H1 (cell line): ENCODE results near the gene SPTLC3. TPM values are rescaled to one million over a fixed set of nuclear protein-coding genes. Genes with fewer than 3 reads are reported as not detected.

ENCODE experiments used
- CTCF ChIA-PET: fragments of 300-600 bp; sonication (Branson Sonifier 250); formaldehyde crosslinking; loops from one replicate; lab custom pipeline; 2021; ENCODE audit not compliant: partially characterized antibody; lab: Charles Lee
- POLR2A ChIA-PET: fragments of 300-600 bp; sonication (Branson Sonifier 250); formaldehyde crosslinking; loops from one replicate; lab custom pipeline; 2021; ENCODE audit warnings: inconsistent platforms; ENCODE audit not compliant: partially characterized antibody; lab: Charles Lee
- DNase-seq, 2 experiments: peaks; one replicate each; pipeline versions ENCODE4 v3.0.0 to v3.0.0-alpha.2; 2010 to 2022; ENCODE audit warnings: low spot score in 2 of 2, low read depth in 1 of 2, mixed read lengths in 1 of 2
- FAIRE-seq: peaks from 2 replicates; lab custom pipeline; 2011; peaks lifted over from hg19 to GRCh38; lab: Jason Lieb, UNC
- H2AFZ ChIP-seq: 2 replicates; pipeline ENCODE4 v1.8.1; 2012; ENCODE audit warnings: low read length, inconsistent platforms
- H2AK5ac ChIP-seq: 2 replicates; pipeline ENCODE4 v1.6.1; 2013; ENCODE audit warnings: low read depth, low read length
- H2BK120ac ChIP-seq: replicated peaks from 2 replicates; pipeline ENCODE3; 2013; ENCODE audit warnings: low read depth, low read length, inconsistent platforms
- H2BK12ac ChIP-seq: 2 replicates; pipeline ENCODE4 v1.6.1; 2013; ENCODE audit warnings: low read depth, low read length
- H2BK15ac ChIP-seq: 2 replicates; pipeline ENCODE4 v1.6.1; 2013; ENCODE audit warnings: low read length
- H2BK20ac ChIP-seq: 2 replicates; pipeline ENCODE4 v1.6.1; 2013; ENCODE audit warnings: low read length
- H2BK5ac ChIP-seq: 2 replicates; pipeline ENCODE4 v1.6.1; 2013; ENCODE audit warnings: low read depth, low read length
- H3K14ac ChIP-seq: 2 replicates; pipeline ENCODE4 v1.6.1; 2013; ENCODE audit warnings: inconsistent platforms; ENCODE audit not compliant: insufficient read length
- H3K18ac ChIP-seq: 2 replicates; pipeline ENCODE4 v1.6.1; 2013; ENCODE audit warnings: low read length; ENCODE audit errors: extremely low read depth
- H3K23ac ChIP-seq: 2 replicates; pipeline ENCODE4 v1.6.1; 2013; ENCODE audit warnings: inconsistent platforms; ENCODE audit not compliant: insufficient read length
- H3K23me2 ChIP-seq: 2 replicates; pipeline ENCODE4 v1.6.1; 2013; ENCODE audit warnings: low read depth, low read length
- H3K27ac ChIP-seq: 2 replicates; pipeline ENCODE4 v1.6.1; 2011; ENCODE audit warnings: low read depth, low read length, inconsistent platforms
- H3K27me3 ChIP-seq, 4 experiments: replicated peaks in 1 of 4; 1 replicate in 1 of 4; 2 replicates in 3 of 4; pipeline versions ENCODE4 v1.6.1 to v1.8.1; 2011 to 2013; ENCODE audit warnings: low read length in 3 of 4, mild to moderate bottlenecking in 3 of 4, inconsistent platforms in 2 of 4, mixed read lengths in 2 of 4, moderate library complexity in 1 of 4; ENCODE audit not compliant: control insufficient read depth in 3 of 4, insufficient read depth in 3 of 4; ENCODE audit errors: extremely low read depth in 1 of 4
- H3K36me3 ChIP-seq, 4 experiments: 2 replicates each; pipeline versions ENCODE4 v1.6.1 to v1.8.1; 2011 to 2013; ENCODE audit warnings: mild to moderate bottlenecking in 4 of 4, low read length in 3 of 4, moderate library complexity in 2 of 4, control low read depth in 1 of 4, inconsistent platforms in 1 of 4; ENCODE audit not compliant: insufficient read depth in 4 of 4, control insufficient read depth in 2 of 4
- H3K4ac ChIP-seq: replicated peaks from 2 replicates; pipeline ENCODE3; 2013; ENCODE audit warnings: low read length, low read depth, mixed read lengths, inconsistent platforms; ENCODE audit not compliant: insufficient read length
- H3K4me1 ChIP-seq, 4 experiments: replicated peaks in 1 of 4; 1 replicate in 1 of 4; 2 replicates in 3 of 4; pipeline versions ENCODE4 v1.6.1 to v1.8.1; 2011 to 2013; ENCODE audit warnings: low read length in 3 of 4, inconsistent platforms in 2 of 4, mixed read lengths in 1 of 4; ENCODE audit not compliant: insufficient read depth in 4 of 4, control insufficient read depth in 3 of 4
- H3K4me2 ChIP-seq, 2 experiments: 2 replicates each; pipeline versions ENCODE4 v1.6.1 to v1.8.1; 2011 to 2013; ENCODE audit warnings: low read depth in 2 of 2, low read length in 2 of 2, control low read depth in 1 of 2, inconsistent platforms in 1 of 2, mild to moderate bottlenecking in 1 of 2; ENCODE audit not compliant: insufficient read depth in 1 of 2
- H3K4me3 ChIP-seq, 4 experiments: fragments of 200-600, 300-600 bp in 1 of 4; sonication (generic), shearing (Covaris generic), sonication (Bioruptor Twin) in 1 of 4; 2 replicates each; pipeline versions ENCODE4 v1.5.1 to v1.8.1; 2011 to 2016; ENCODE audit warnings: low read length in 4 of 4, low read depth in 3 of 4, control low read depth in 2 of 4, inconsistent platforms in 2 of 4, mild to moderate bottlenecking in 2 of 4, mixed read lengths in 1 of 4, moderate library complexity in 1 of 4; ENCODE audit not compliant: insufficient read depth in 2 of 4; ENCODE audit errors: extremely low read depth in 1 of 4
- H3K56ac ChIP-seq: replicated peaks from 2 replicates; pipeline ENCODE3; 2013; ENCODE audit warnings: low read depth, mild to moderate bottlenecking, mixed read lengths, low read length, inconsistent platforms; ENCODE audit not compliant: insufficient read length
- H3K79me1 ChIP-seq: 2 replicates; pipeline ENCODE4 v1.6.1; 2013; ENCODE audit warnings: low read depth, low read length, control low read depth
- H3K79me2 ChIP-seq, 2 experiments: 2 replicates each; pipeline versions ENCODE4 v1.6.1 to v1.8.1; 2012 to 2013; ENCODE audit warnings: low read length in 2 of 2, mild to moderate bottlenecking in 2 of 2, inconsistent platforms in 1 of 2; ENCODE audit not compliant: insufficient read depth in 2 of 2, control insufficient read depth in 1 of 2
- H3K9ac ChIP-seq, 4 experiments: replicated peaks in 1 of 4; 1 replicate in 1 of 4; 2 replicates in 3 of 4; pipeline versions ENCODE4 v1.6.1 to v1.8.1; 2011 to 2013; ENCODE audit warnings: low read depth in 3 of 4, low read length in 3 of 4, control low read depth in 2 of 4, mild to moderate bottlenecking in 2 of 4, moderate library complexity in 2 of 4, inconsistent platforms in 1 of 4; ENCODE audit errors: extremely low read depth in 1 of 4
- H3K9me3 ChIP-seq, 2 experiments: 2 replicates each; pipeline versions ENCODE4 v1.6.1 to v1.8.1; 2012 to 2013; ENCODE audit warnings: mild to moderate bottlenecking in 2 of 2, moderate library complexity in 2 of 2, control low read depth in 1 of 2, inconsistent platforms in 1 of 2, low read depth in 1 of 2, low read length in 1 of 2, mixed read lengths in 1 of 2; ENCODE audit not compliant: insufficient read depth in 2 of 2
- H4K20me1 ChIP-seq, 2 experiments: replicated peaks in 1 of 2; 2 replicates each; pipeline versions ENCODE3 to v1.8.1; 2011 to 2013; ENCODE audit warnings: inconsistent platforms in 2 of 2, low read length in 2 of 2, mild to moderate bottlenecking in 1 of 2; ENCODE audit not compliant: insufficient read depth in 2 of 2, control insufficient read depth in 1 of 2
- H4K5ac ChIP-seq: 2 replicates; pipeline ENCODE4 v1.6.1; 2013; ENCODE audit warnings: low read length, low read depth, mixed read lengths, inconsistent platforms; ENCODE audit not compliant: insufficient read length
- H4K8ac ChIP-seq: 2 replicates; pipeline ENCODE4 v1.8.0; 2013; ENCODE audit warnings: mild to moderate bottlenecking, moderate library complexity, low read length, inconsistent platforms; ENCODE audit not compliant: insufficient read depth; ENCODE audit errors: extremely low read depth
- H4K91ac ChIP-seq: replicated peaks from 2 replicates; pipeline ENCODE3; 2013; ENCODE audit warnings: low read length, mixed read lengths, inconsistent platforms; ENCODE audit not compliant: insufficient read length
- SAP30 ChIP-seq: fragments of 300-600 bp; sonication (generic); IDR thresholded peaks from 2 replicates; pipeline ENCODE4 v1.7.1; 2012; ENCODE audit warnings: low read length, moderate library complexity, mild to moderate bottlenecking, inconsistent platforms; ENCODE audit not compliant: insufficient read depth, insufficient replicate concordance
- SIX5 ChIP-seq: IDR thresholded peaks from 2 replicates; pipeline ENCODE4 v1.6.1; 2011; ENCODE audit warnings: mild to moderate bottlenecking, low read depth, low read length
- WGBS, 2 experiments: shearing (Covaris generic) in 1 of 2; methylation state at CpG; one replicate each; pipeline versions ENCODE4 v1.1.6 to v1.1.7; 2013 to 2015; ENCODE audit warnings: low lambda C conversion rate in 2 of 2, mixed read lengths in 2 of 2, inconsistent platforms in 1 of 2, low coverage in 1 of 2, missing lambda C conversion rate in 1 of 2; ENCODE audit not compliant: insufficient replicate concordance in 2 of 2, insufficient coverage in 1 of 2, insufficient read length in 1 of 2; ENCODE audit errors: extremely low coverage in 1 of 2, missing lambda C conversion rate in 1 of 2; 5-methylcytosine and 5-hydroxymethylcytosine counted together
- polyA plus RNA-seq, 7 experiments: library from polyadenylated mRNA; depleted of rRNA in 3 of 7; stranded (reverse) in 5 of 7; unstranded in 2 of 7; fragments of >200 nt in 5 of 7; fragments of 200-250 nt in 2 of 7; gene quantifications; 1 replicate in 5 of 7; 2 replicates in 1 of 7; 4 replicates in 1 of 7; pipeline versions ENCODE4 v1.2.1 to v1.2.3, GENCODE V29; 2011 to 2013; ENCODE audit warnings: missing spikeins in 2 of 7, mixed read lengths in 2 of 7
- total RNA-seq: library from RNA; stranded (reverse); fragmentation: NEBNext Ultra II Directional; extraction: Animal tissue kit (Norgen Biotek cat#: 25700); gene quantifications from 2 replicates; pipeline ENCODE4 v1.2.1, GENCODE V29; 2021

The SPTLC3 gene
- total and polyA plus RNA-seq, 2 of the 8 experiments (the other 6 are each of a cell fraction or from before 2014, with no cell fraction given) = 0.23 to 0.82 TPM

- Histone ChIP-seq H3K9me3 (no peaks in the 10 kb centered on the region), H3K4ac (no peak overlapping the region), H3K9ac (no peak overlapping the region), H3K79me2 (no peaks in the 10 kb centered on the region), H4K20me1 (no peaks in the 10 kb centered on the region), H2AFZ (no peak overlapping the region; the same call in 1 of the 2 replicates), H4K91ac (no peak overlapping the region), H2BK15ac (no peak overlapping the region), H3K23me2 (no peaks in the 10 kb centered on the region), H2BK5ac (no peak overlapping the region), H4K8ac (no peak overlapping the region), H3K79me1 (no peaks in the 10 kb centered on the region), H2AK5ac (no peak overlapping the region), H2BK120ac (no peak overlapping the region), H3K27ac (no peak overlapping the region), H3K4me2 (no peak overlapping the region), H4K5ac (no peak overlapping the region), H3K18ac (no peak overlapping the region), H2BK12ac (no peak overlapping the region), H3K23ac (no peak overlapping the region), H3K4me3 (no peak overlapping the region), H2BK20ac (no peak overlapping the region), H3K4me1 (no peaks in the 10 kb centered on the region; a peak in 1 of 7 replicates), H3K56ac (no peak overlapping the region), H3K14ac (no peak overlapping the region), H3K36me3 (no peaks in the 10 kb centered on the region), H3K27me3 (no peaks in the 10 kb centered on the region)
- FAIRE-seq (no peak), DNase-seq (no peak)
- CTCF ChIA-PET = interaction anchor here (0.8 to 1.5 kb wide), 4 partner anchors 9 to 398 kb away, joined by 3 to 4 read pairs (median 3); partner anchors contain the start of gene ISM1
- POLR2A ChIA-PET = no interaction called here
- WGBS, 2 experiments = 94% methylated on average over 4 of the region's 4 CpGs; no CpG with 5 or more reads in 1 of the 2 experiments
- TF ChIP-seq SIX5 (no peak), SAP30 (no peak)
Measured at GRCh38 chr20:13148402-13148801, 139.6 kb downstream of the SPTLC3 start.
